LNCaP clone FGC (cell line): Measurements from ENCODE around the gene ROR2.

Experiments
- DNase-seq: peaks from one replicate; pipeline ENCODE4 v3.0.0-alpha.2; 2011; ENCODE audit warnings: low read depth
- H3K4me3 ChIP-seq: 2 replicates; pipeline ENCODE4 v1.5.1; 2011; ENCODE audit warnings: mild to moderate bottlenecking, low read depth, low read length, control low read depth
- TF ChIP-seq, protein P1 (sequence below): IDR thresholded peaks from 2 replicates; pipeline ENCODE4 v1.5.1; 2012; ENCODE audit warnings: mild to moderate bottlenecking; ENCODE audit not compliant: control insufficient read depth, insufficient read depth; ENCODE audit errors: extremely low read depth

ROR2 gene

DNA sequence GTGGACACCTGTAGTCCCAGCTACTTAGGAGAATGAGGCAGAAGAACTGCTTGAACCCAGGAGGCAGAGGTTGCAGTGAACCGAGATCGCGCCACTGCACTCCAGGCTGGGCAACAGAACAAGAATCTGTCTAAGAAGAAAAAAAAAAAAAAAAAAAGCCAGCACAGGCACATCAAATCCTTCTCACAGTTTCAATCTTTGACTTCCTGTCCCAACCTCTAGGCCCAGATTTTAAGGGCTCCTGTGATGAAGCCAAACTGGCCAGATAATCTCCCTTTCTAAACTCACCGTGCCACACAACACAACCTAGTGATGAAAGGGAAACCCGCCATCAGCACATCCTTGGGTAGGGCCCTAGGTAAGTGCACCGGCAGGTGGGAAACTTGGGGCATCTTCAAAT is 58.1 kb downstream of the ROR2 start:
- TF ChIP-seq, protein P1, sequence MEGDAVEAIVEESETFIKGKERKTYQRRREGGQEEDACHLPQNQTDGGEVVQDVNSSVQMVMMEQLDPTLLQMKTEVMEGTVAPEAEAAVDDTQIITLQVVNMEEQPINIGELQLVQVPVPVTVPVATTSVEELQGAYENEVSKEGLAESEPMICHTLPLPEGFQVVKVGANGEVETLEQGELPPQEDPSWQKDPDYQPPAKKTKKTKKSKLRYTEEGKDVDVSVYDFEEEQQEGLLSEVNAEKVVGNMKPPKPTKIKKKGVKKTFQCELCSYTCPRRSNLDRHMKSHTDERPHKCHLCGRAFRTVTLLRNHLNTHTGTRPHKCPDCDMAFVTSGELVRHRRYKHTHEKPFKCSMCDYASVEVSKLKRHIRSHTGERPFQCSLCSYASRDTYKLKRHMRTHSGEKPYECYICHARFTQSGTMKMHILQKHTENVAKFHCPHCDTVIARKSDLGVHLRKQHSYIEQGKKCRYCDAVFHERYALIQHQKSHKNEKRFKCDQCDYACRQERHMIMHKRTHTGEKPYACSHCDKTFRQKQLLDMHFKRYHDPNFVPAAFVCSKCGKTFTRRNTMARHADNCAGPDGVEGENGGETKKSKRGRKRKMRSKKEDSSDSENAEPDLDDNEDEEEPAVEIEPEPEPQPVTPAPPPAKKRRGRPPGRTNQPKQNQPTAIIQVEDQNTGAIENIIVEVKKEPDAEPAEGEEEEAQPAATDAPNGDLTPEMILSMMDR, result no peak

DNA sequence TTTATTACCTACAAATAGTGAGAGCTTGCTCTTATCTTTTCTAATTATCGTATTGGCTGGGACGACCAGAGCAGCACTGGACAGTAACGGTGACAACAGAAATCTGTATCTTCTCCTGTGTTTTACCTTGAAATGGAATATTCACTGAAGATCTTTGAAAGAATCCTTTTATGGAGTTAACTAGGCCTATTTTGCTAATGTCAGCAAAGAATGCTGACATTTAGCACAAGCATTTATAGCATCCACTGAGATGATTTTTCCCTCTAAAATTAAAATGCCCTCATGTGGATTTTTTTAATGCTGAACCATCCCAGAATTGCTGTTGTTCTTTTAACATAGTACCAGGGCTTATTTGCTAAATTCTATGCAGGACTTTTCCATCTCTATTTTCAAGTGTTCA is 59.4 kb downstream of the ROR2 start:
- no peak for DNase-seq
- no peak overlapping the region for H3K4me3 ChIP-seq
- TF ChIP-seq, protein P1, result no peak

More for the DNA sequence above, 58.1 kb downstream of the ROR2 start:
- H3K4me3 ChIP-seq, result no peak overlapping the region
- DNase-seq, result no peak

DNA sequence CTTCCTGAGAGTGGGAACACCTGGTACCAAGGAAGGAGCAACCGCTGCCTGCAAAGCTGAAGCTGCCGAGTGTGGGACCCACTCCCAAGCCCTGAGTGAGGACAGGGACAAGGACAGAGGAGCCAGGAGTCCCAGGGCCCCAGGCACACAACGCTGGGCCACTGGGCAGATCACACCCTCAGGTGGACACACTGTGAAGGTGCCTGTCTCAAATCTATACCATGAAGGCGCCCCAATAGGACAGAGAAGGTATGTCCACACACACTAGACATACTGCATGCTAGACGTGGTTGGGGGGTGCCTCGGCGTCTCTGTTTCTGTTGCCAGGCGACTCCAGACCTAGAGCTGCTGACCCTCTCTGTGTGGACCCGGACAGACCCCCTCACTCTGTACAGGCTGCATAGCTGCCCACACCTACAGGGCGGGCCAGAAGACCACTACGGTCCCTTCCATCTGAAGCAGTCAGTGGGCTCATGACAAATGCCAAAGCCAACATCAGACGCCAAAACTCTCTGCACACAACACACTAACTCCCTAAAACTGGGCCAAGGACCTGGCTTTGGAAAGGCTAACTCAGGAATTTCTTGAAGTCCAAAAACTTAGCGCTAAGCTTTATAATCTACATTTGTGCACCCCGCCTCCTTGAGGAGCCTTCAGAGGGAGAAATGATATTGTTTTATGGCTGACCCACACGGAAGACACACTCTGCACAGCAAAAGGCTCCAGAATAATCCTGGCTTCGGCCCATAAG is 60.7 kb downstream of the ROR2 start:
- DNase-seq, result no peak
- TF ChIP-seq, protein P1, result no peak
- H3K4me3 ChIP-seq, result no peak overlapping the region

DNA sequence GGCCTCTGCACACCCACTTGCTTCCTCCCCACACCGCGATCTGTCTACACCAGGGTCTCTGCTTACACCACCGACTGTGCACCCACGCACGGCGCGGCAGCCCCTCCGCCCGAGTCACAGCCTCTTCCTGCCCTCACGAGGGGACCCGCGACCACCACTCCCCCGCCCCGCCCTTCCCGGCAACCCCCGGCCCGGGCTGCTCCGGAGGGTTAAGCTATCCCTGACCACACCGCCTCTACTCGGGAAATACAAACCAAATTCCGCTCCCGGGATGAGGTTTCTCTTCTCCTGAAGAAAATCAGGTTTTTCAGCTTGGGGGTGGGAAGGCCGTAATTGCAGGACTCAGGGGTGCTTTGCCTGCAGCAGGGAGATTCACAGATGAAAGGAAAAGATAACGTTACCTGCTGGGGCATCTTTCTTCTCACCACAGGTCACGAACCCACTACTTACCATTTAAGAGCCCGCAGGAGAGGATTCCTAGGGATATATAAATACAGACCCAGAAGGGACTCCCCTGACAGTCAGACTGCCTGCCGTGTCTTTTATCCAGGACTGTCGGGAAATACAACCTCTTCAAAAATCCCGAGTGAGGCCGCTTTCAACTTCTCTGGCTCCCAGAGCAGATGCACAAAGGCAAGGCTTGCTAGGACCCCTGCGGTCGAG is 63.5 kb downstream of the ROR2 start:
- TF ChIP-seq, protein P1, result no peak
- DNase-seq, result no peak
- H3K4me3 ChIP-seq, result no peak overlapping the region

DNA sequence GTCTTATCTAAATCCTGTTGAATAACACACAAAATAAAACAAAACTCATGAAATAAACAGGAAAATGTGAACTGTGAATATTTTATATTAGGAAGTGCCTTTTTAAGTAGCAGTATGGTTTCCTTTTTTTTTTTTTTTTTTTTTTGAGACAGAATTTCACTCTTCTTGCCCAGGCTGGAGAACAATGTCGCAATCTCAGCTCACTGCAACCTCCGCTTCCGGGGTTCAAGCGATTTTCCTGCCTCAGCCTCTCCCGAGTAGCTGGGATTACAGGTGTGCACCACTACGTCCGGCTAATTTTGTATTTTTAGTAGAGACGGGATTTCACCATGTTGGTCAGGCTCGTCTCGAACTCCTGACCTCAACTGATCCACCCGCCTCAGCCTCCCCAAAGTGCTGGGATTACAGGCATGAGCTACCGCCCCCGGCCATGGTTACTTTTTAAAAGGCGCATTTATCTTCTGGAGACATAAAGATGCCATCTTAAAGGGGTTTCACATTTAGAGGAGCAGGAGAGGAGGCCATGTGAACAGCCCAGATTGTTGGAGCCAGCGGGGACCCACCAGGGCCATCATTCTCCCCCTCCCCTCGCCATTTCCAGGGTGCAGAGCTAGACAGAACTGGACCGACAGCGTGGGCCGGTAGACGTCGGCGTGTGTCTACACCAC is 64.1 kb downstream of the ROR2 start:
- H3K4me3 ChIP-seq, result no peak overlapping the region
- no peak for DNase-seq
- TF ChIP-seq, protein P1, result no peak

DNA sequence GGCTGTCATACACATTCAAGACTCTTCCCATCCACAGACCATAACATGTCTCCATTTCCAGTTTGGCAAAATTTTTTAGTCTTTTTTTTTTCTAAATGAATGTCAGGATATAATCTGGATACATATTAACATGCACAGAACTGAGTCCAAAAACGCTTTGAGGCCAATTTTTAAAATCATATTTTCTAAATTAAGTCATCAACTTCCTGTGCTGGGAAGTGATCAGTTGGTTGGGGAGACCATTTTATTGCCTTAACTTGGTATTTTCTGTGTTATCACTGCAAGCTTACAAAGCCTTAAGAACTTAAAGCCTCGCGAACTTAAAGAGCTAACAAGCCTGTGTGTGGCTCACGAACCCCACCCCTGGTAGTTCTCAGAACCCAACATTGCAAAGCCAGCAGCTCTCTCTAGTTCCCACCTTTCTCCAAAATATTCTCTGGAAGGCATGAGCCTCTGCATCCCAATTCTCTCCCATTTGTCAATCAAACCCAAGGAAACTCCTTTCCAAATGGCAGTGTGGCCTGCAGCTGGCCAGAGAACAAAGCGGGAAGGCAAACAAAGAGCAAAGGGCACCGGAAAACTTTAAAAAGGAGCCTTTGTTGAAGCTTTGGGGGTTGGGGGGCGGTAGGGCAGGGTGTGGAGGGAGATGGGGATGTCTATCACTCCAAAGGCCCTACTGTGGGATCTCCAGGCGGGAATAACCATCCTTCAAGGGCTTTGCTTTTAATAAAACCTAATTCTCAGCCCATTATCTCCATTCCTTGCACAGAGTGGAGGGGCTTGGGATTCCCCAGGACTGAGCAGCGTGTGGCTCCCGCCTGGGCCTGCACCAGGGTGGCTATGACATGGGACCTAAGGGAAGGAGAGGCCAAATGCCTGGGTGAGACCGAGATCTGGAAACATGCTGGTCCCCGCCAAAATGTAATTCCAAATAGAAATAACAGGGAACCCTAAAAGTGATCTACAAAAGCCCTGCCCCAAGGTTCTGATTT is 65.0 kb downstream of the ROR2 start:
- no peak overlapping the region for H3K4me3 ChIP-seq
- DNase-seq, result no peak
- TF ChIP-seq, protein P1, result no peak
